Vagina (tissue), 2 donors: Measurements from ENCODE around the gene FNDC11. TPM values are rescaled to one million over a fixed set of nuclear protein-coding genes. Genes with fewer than 3 reads are reported as not detected.

ENCODE experiments used
- DNase-seq, 2 donors: peaks; one replicate each; pipeline ENCODE4 v3.0.0-alpha.2; 2017; ENCODE audit errors: extremely low spot score in 2 of 2
- H3K27ac ChIP-seq: fragments of 200-600 bp; sonication (generic); one replicate; pipeline ENCODE4 v1.5.1; 2019
- H3K27me3 ChIP-seq: fragments of 200-600 bp; sonication (generic); one replicate; pipeline ENCODE4 v1.5.1; 2019
- H3K36me3 ChIP-seq, 2 donors: fragments of 200-600 bp; sonication (generic); one replicate each; pipeline ENCODE4 v1.5.1; 2017 to 2019
- H3K4me1 ChIP-seq: fragments of 200-600 bp; sonication (generic); one replicate; pipeline ENCODE4 v1.5.1; 2019
- H3K4me3 ChIP-seq, 2 donors: fragments of 200-600 bp; sonication (generic); 1 replicate in 1 of 2; 2 replicates in 1 of 2; pipeline ENCODE4 v1.5.1; 2016 to 2019
- H3K9me3 ChIP-seq: fragments of 200-600 bp; sonication (generic); one replicate; pipeline ENCODE4 v1.5.1; 2019
- CTCF ChIP-seq, 3 experiments: fragments of 450-650 bp in 2 of 3; fragments of 200-600 bp in 1 of 3; sonication (generic) in 1 of 3; IDR thresholded peaks; one replicate each; pipeline ENCODE4 v1.5.1; 2017 to 2019; ENCODE audit warnings: antibody characterized with exemption in 3 of 3, mild to moderate bottlenecking in 2 of 3, moderate library complexity in 2 of 3
- POLR2A ChIP-seq, 2 donors: fragments of 450-650 bp; IDR thresholded peaks; one replicate each; pipeline ENCODE4 v1.6.1; 2017; ENCODE audit warnings: antibody characterized with exemption in 2 of 2, mild to moderate bottlenecking in 2 of 2, moderate library complexity in 2 of 2
- POLR2AphosphoS5 ChIP-seq, 2 donors: sonication (generic); formaldehyde crosslinking; IDR thresholded peaks; one replicate each; pipeline ENCODE4 v1.9.0; 2017; ENCODE audit warnings: antibody characterized with exemption in 2 of 2, mild to moderate bottlenecking in 2 of 2, low read depth in 1 of 2; ENCODE audit not compliant: insufficient read depth in 1 of 2
- intact Hi-C: fragments of 100-400 bp; cut with DNase I; formaldehyde crosslinking; loops from one replicate; pipeline ENCODE4 v1.15.1; 2023
- total RNA-seq: library from RNA; depleted of rRNA; stranded (reverse); fragments of >200 nt; gene quantifications from one replicate; pipeline ENCODE4 v1.2.3, GENCODE V29; 2016

Gene FNDC11
- total RNA-seq, 1 donor from 2014 or later = not detected

GRCh38 chr20:63572071-63572787, 18.3 kb downstream of the FNDC11 start:
- no peaks in the 10 kb centered on the region for H3K9me3 ChIP-seq
- H3K4me3 ChIP-seq = no peak overlapping the region
- H3K4me1 ChIP-seq = peaks cover 19% of the 10 kb centered on the region
- H3K27ac ChIP-seq = no peak overlapping the region
- intact Hi-C loops = no loop called here
- no peaks in the 10 kb centered on the region for H3K27me3 ChIP-seq
- TF ChIP-seq POLR2A (IDR thresholded peaks at IDR 0.05) (no peak), CTCF (IDR thresholded peaks at IDR 0.05) (no peak), POLR2AphosphoS5 (IDR thresholded peaks at IDR 0.05; ENCODE audit: insufficient read depth in 1 of 2, low read depth in 1 of 2) (no peak)
- no peaks in the 10 kb centered on the region for H3K36me3 ChIP-seq
- DNase-seq = no peak

- Histone ChIP-seq H3K27ac (peak overlapping the region; percentile 74), H3K9me3 (no peaks in the 10 kb centered on the region)
- intact Hi-C loops = no loop called here
These were observed 19.1 kb downstream of the FNDC11 start for GRCh38 chr20:63572788-63573646.

GRCh38 chr20:63573647-63574131, 19.7 kb downstream of the FNDC11 start:
- no peak for TF ChIP-seq POLR2A (IDR thresholded peaks at IDR 0.05)
- no peaks in the 10 kb centered on the region for H3K27me3 ChIP-seq
- intact Hi-C loops = no loop called here
- no peaks in the 10 kb centered on the region for H3K36me3 ChIP-seq
- H3K27ac ChIP-seq = peak overlapping the region; percentile 74
- no peak for DNase-seq
- peaks cover 19% of the 10 kb centered on the region for H3K4me1 ChIP-seq
- peak overlapping the region; percentile 63 to 81 for H3K4me3 ChIP-seq
- no peaks in the 10 kb centered on the region for H3K9me3 ChIP-seq

More at GRCh38 chr20:63572788-63573646, 19.1 kb downstream of the FNDC11 start:
- H3K4me3 ChIP-seq = peak overlapping the region; percentile 63 to 81
- peaks cover 19% of the 10 kb centered on the region for H3K4me1 ChIP-seq
- H3K27me3 ChIP-seq = no peaks in the 10 kb centered on the region
- DNase-seq = no peak
- TF ChIP-seq POLR2AphosphoS5 (IDR thresholded peaks at IDR 0.05; ENCODE audit: insufficient read depth in 1 of 2, low read depth in 1 of 2) (no peak), POLR2A (IDR thresholded peaks at IDR 0.05) (no peak)
- no peaks in the 10 kb centered on the region for H3K36me3 ChIP-seq

- Histone ChIP-seq H3K4me3 (peak within 1 kb of the TSS; percentile 63 to 81), H3K9me3 (no peaks in the 10 kb centered on the region), H3K27me3 (no peaks in the 10 kb centered on the region), H3K27ac (peak within 1 kb of the TSS; percentile 74), H3K4me1 (peaks cover 19% of the 10 kb centered on the region), H3K36me3 (no peaks in the 10 kb centered on the region)
- TF ChIP-seq POLR2AphosphoS5 (IDR thresholded peaks at IDR 0.05; ENCODE audit: insufficient read depth in 1 of 2, low read depth in 1 of 2) = peak in 1 of 2 donors; percentile 50
- no peak for TF ChIP-seq POLR2A (IDR thresholded peaks at IDR 0.05)
- no peak for TF ChIP-seq CTCF (IDR thresholded peaks at IDR 0.05)
- no peak for DNase-seq
- intact Hi-C loops = no loop called here
These were observed 20.3 kb downstream of the FNDC11 start, which contains the start of gene HELZ2 for GRCh38 chr20:63574156-63574828. Gene HELZ2, minus strand, starts transcription at chr20:63574239. Its CDS starts 1,854 bp downstream, at chr20:63572385.

GRCh38 chr20:63574829-63575743, 21.1 kb downstream of the FNDC11 start:
- Histone ChIP-seq H3K27ac (peak overlapping the region; percentile 74), H3K4me1 (peaks cover 19% of the 10 kb centered on the region), H3K36me3 (no peaks in the 10 kb centered on the region), H3K9me3 (no peaks in the 10 kb centered on the region), H3K4me3 (peak overlapping the region in 1 of 2 donors; percentile 81), H3K27me3 (no peaks in the 10 kb centered on the region)
- intact Hi-C loops = no loop called here
- TF ChIP-seq POLR2A (IDR thresholded peaks at IDR 0.05) (no peak), POLR2AphosphoS5 (IDR thresholded peaks at IDR 0.05; ENCODE audit: insufficient read depth in 1 of 2, low read depth in 1 of 2) (no peak), CTCF (IDR thresholded peaks at IDR 0.05) (no peak)
- no peak for DNase-seq
